Stimulated activated CD4-positive, alpha-beta T cell treated with anti-CD3 and anti-CD28 coated beads, Interleukin-1b, Interleukin-23, amount 100 ng/mL, for 1 hour (primary cell): ENCODE results near the gene ATP9A.

Source experiments
- DNase-seq, 2 donors: peaks; one replicate each; pipeline ENCODE4 v3.0.0-alpha.2; 2020; ENCODE audit warnings: low read depth in 2 of 2

ATP9A gene

DNA sequence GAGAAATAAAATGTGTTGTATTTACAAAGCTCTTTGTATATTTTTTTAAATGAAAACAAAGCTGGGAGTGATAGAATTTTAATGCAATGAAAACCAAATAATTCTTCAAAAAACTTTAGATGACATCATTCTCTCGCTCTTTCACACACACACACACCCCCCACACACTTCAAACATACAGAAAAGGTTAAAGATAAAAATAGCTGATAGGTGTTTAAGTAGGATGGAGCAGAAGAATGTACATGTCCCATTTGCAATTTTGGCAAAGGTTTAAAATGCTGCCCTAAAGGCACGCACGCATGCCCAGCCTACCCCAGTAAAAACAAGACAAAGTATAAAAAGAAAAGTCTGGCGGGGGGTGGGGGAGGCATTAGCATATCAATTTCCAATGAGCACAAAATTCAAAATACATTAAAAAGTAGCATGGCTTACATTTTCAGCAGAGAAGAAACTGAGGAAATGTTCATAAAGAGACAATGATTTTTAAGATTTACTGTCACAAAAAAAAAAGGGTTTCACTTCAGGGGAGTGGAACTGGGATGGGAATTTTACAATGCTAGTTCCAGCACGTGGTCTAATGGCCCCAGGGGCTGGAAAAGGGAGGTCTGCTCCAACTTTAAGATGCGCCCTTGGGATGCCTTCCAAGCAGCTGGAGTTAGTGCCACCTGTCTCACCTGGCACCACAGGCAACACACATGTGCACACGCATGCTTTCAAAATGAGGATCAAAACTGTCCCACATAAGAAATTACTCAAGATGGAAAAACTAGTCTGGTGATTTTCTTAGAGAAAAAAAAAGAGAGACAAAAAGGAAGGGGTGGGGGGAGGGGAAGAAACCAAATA is 170.6 kb downstream of the ATP9A start:
- no peak for DNase-seq

DNA sequence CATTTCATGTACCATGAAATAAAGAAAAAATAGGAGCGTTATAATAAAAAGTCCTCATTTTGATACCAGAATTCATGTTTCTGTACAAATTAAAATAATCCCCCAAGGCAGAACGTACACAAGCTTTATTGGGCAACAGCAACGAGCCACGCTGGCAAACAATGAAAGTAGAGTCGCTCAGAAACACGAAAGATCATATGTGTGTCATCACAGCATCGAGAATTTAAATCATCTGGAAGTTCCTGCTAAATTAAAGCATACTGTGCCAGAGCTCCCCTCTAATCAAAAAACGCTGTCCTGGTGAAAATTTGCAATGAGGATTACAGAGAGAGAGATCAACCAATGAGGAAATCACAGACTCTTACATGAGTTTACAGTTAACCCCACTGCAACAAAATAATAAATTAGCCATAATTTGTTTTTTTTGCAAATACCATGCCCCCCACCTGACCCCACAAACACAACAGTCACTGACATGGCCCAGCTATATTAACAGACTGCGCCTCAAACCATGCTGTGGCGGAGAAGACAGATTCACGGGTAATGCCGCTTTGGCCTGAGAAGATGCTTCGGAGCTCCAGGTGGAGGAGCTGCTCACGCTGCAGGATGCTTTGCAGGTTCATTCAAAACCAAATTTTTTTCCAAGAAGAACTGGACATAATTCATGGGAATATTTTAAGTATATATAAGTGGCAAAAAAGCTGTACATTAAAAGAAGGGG is 171.4 kb downstream of the ATP9A start:
- no peak for DNase-seq

DNA sequence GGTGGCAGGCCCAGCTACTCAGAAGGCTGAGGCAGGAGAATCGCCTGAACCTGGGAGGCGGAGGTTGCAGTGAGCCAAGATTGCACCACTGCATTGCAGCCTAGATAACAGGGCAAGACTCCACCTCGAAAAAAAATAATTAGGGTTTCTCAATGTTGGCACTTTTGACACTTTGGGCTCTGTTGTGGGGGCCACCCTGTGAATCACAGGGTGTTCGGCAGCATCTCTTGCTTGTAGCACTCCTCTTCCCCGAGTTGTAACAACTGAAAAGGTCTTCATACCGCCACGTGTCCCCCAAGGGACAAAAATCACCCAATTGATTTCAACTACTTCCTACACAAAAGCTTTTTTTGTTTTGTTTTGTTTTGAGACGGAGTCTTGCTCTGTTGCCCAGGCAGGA is 172.4 kb downstream of the ATP9A start:
- no peak for DNase-seq

GRCh38 chr20:51595058-51595532 is 173.1 kb downstream of the ATP9A start:
- DNase-seq: peak; percentile 34 to 51

GRCh38 chr20:51594236-51595057 is 173.7 kb downstream of the ATP9A start:
- DNase-seq: no peak

GRCh38 chr20:51593584-51593983 is 174.6 kb downstream of the ATP9A start:
- DNase-seq: no peak

- no peak for DNase-seq
Measured at GRCh38 chr20:51592564-51592963, 175.6 kb downstream of the ATP9A start.

DNA sequence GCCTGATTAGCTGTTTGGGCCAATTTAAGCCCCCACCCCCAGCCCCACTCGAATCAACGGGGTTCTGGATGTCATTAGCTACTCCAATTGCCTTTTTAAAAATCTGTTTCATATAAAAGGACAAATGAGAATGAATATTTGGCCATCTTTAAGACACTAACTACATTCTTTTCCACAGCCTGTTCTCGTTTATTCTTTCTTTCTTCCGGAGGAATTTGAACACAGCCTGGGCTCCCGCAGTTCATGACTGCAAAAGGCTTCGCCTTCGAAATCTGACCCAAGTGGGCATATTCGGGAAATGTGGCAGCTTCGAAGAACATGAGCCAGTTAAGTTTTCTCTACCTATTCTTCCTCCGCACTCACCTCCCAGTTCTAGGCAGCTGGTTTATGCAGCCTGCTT is 176.3 kb downstream of the ATP9A start:
- no peak for DNase-seq

GRCh38 chr20:51588762-51589161 is 179.4 kb downstream of the ATP9A start:
- DNase-seq: no peak

DNA sequence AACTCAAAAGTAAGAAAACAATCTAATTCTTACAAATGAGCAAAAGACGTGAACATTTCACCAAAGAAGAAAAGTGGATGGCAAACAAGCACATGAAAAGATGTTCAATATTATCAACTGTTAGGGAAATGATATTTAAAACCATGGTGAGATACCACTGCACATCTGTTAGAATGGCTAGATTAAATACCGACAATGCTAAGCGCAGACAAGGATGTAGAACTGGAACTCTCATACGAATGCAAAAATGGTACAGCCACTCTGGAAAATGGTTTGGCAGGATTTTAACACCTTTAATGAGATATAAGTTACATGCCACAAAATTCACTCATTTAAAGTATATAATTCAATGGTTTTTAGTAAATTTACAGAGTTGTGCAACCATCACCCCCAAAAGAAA is 181.0 kb downstream of the ATP9A start:
- no peak for DNase-seq

GRCh38 chr20:51586005-51586440 is 182.2 kb downstream of the ATP9A start:
- no peak for DNase-seq

- no peak for DNase-seq
Measured at GRCh38 chr20:51585148-51585547, 183.0 kb downstream of the ATP9A start.

GRCh38 chr20:51584737-51585136 is 183.5 kb downstream of the ATP9A start:
- no peak for DNase-seq

GRCh38 chr20:51584116-51584515 is 184.1 kb downstream of the ATP9A start:
- DNase-seq: no peak

DNA sequence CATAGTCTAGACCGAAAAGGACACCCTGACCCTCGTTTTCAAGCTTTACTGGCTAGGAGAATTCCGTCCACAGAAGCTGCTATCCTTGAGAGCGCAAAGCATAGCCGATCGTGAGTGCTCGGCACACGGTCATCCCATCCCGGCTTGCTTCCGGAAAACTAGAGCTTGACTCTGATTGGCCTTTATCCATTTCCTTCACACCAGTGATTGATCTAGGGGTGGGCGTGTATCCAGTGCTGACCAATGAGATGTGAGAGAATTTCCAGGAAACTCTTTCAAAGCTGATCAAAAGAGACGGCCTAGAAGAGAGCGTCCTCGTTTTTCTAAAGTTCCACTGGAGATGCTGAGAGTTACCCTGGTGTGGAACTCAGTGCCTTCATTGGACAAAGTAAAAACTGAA is 184.7 kb downstream of the ATP9A start:
- DNase-seq: no peak

DNA sequence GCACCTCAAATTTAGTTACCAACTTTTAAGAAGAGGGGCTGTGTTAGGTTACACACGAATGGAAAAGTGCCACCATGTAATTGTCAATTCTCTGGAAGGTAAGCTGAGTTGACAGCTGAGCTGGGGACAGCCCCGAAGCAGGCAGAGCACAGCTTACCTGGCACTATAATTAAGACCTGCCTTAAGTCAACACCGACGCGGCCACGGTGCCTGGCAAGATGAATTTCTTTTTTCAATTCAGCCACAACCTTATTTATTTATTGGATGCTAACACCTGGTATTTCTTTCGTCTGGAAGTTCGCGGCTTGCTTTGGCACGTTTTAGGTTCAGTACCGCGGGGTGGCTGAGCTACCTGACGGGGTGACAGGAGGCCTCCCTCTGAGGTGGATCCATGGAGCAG is 185.1 kb downstream of the ATP9A start:
- DNase-seq: no peak

DNA sequence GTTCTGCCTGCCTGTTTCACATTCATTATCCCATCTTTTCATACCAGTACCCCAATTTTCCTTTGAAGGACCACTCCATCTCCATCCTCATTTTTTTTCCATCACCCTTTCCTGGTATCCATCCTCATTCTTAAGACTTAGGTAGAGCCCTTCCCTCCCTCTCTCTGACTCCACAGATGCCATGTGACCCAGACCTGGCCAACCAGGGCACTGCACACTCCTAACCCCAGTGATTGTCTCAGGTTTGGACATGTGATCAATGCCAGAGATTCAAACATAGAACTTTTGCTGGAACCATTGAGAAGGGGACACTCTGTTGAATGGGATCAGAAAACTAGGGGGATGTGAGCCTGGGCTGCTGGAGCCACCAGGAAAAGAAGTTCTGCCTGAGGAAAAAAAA is 186.6 kb downstream of the ATP9A start:
- no peak for DNase-seq

GRCh38 chr20:51579137-51579536 is 189.1 kb downstream of the ATP9A start:
- no peak for DNase-seq

GRCh38 chr20:51578145-51578459 is 190.1 kb downstream of the ATP9A start:
- DNase-seq: no peak

GRCh38 chr20:51577432-51578144 is 190.6 kb downstream of the ATP9A start:
- DNase-seq: no peak

- DNase-seq: no peak
Measured at GRCh38 chr20:51575486-51575885, 192.7 kb downstream of the ATP9A start.
